Progenitor cell of endocrine pancreas (in vitro differentiated cells): ENCODE results near the gene CEACAM5. TPM values are rescaled to one million over a fixed set of nuclear protein-coding genes. Genes with fewer than 3 reads are reported as not detected.

Source experiments
- DNase-seq: peaks from one replicate; pipeline ENCODE4 v3.0.0; 2021; ENCODE audit warnings: low spot score; ENCODE audit not compliant: unreplicated experiment
- H3K27ac Mint-ChIP-seq: 2 replicates; pipeline ENCODE4 v1.8.0; 2021; ENCODE audit warnings: mild to moderate bottlenecking, moderate library complexity, mixed read lengths
- H3K27me3 Mint-ChIP-seq: 2 replicates; pipeline ENCODE4 v1.8.0; 2021; ENCODE audit warnings: mixed read lengths
- H3K36me3 Mint-ChIP-seq: 2 replicates; pipeline ENCODE4 v1.8.0; 2022; ENCODE audit warnings: mixed read lengths; ENCODE audit not compliant: insufficient read depth
- H3K4me1 Mint-ChIP-seq: 2 replicates; pipeline ENCODE4 v1.8.0; 2021; ENCODE audit warnings: low read depth, mixed read lengths
- H3K4me3 Mint-ChIP-seq: 2 replicates; pipeline ENCODE4 v1.8.0; 2021; ENCODE audit warnings: low read depth, mild to moderate bottlenecking, moderate library complexity, mixed read lengths
- H3K9me3 Mint-ChIP-seq: 2 replicates; pipeline ENCODE4 v1.8.0; 2021; ENCODE audit warnings: low read depth, mixed read lengths
- CTCF ChIP-seq: fragments of 200-600 bp; sonication (generic); IDR thresholded peaks from one replicate; pipeline ENCODE4 v1.5.0; 2021; ENCODE audit warnings: antibody characterized with exemption, mild to moderate bottlenecking; ENCODE audit not compliant: unreplicated experiment
- total RNA-seq: library from RNA; stranded (reverse); gene quantifications from 2 replicates; pipeline ENCODE4 v1.2.1, GENCODE V29; 2021

Gene CEACAM5
- total RNA-seq, 1 donor from 2014 or later: not detected

- Mint-ChIP-seq H3K36me3 (peaks cover 2% of the 10 kb centered on the region), H3K27me3 (no peaks in the 10 kb centered on the region), H3K4me3 (no peak overlapping the region), H3K27ac (no peak overlapping the region), H3K9me3 (peaks cover 41% of the 10 kb centered on the region), H3K4me1 (no peaks in the 10 kb centered on the region)
- TF ChIP-seq CTCF: no peak
- no peak for DNase-seq
Measured at GRCh38 chr19:41711376-41712261, 3.2 kb downstream of the CEACAM5 start.

- no peak for DNase-seq
Measured at GRCh38 chr19:41714598-41714997, 6.2 kb downstream of the CEACAM5 start.

GRCh38 chr19:41718761-41719160 lies 10.3 kb downstream of the CEACAM5 start:
- Mint-ChIP-seq H3K27me3 (no peaks in the 10 kb centered on the region), H3K4me3 (no peak overlapping the region), H3K27ac (no peak overlapping the region), H3K9me3 (peaks cover 42% of the 10 kb centered on the region), H3K36me3 (peaks cover 4% of the 10 kb centered on the region), H3K4me1 (no peaks in the 10 kb centered on the region)
- TF ChIP-seq CTCF: no peak
- DNase-seq: no peak

More at GRCh38 chr19:41714598-41714997, 6.2 kb downstream of the CEACAM5 start:
- no peaks in the 10 kb centered on the region for H3K4me1 Mint-ChIP-seq
- H3K36me3 Mint-ChIP-seq: no peaks in the 10 kb centered on the region
- no peak overlapping the region for H3K27ac Mint-ChIP-seq
- TF ChIP-seq CTCF: no peak
- peaks cover 46% of the 10 kb centered on the region for H3K9me3 Mint-ChIP-seq
- no peaks in the 10 kb centered on the region for H3K27me3 Mint-ChIP-seq
- no peak overlapping the region for H3K4me3 Mint-ChIP-seq

- no peak for TF ChIP-seq CTCF
- Mint-ChIP-seq H3K4me3 (no peak overlapping the region), H3K9me3 (peaks cover 47% of the 10 kb centered on the region)
Measured at GRCh38 chr19:41720103-41720502, 11.7 kb downstream of the CEACAM5 start.

GRCh38 chr19:41726493-41726892 lies 18.1 kb downstream of the CEACAM5 start:
- DNase-seq: no peak
- Mint-ChIP-seq H3K4me1 (no peaks in the 10 kb centered on the region), H3K27ac (no peak overlapping the region), H3K36me3 (peaks cover 2% of the 10 kb centered on the region), H3K27me3 (no peaks in the 10 kb centered on the region), H3K9me3 (peaks cover 48% of the 10 kb centered on the region), H3K4me3 (no peak overlapping the region)
- TF ChIP-seq CTCF: no peak

More at GRCh38 chr19:41720103-41720502, 11.7 kb downstream of the CEACAM5 start:
- Mint-ChIP-seq H3K27me3 (no peaks in the 10 kb centered on the region), H3K4me1 (no peaks in the 10 kb centered on the region), H3K36me3 (peaks cover 4% of the 10 kb centered on the region), H3K27ac (no peak overlapping the region)
- no peak for DNase-seq
